Measurements from ENCODE around the gene GABPB2. TPM values are rescaled to one million over a fixed set of nuclear protein-coding genes. Genes with fewer than 3 reads are reported as not detected.

Gene GABPB2
- total RNA-seq, 1 donor from 2014 or later = 19.2 TPM

- Histone ChIP-seq H3K27me3 (no peaks in the 10 kb centered on the region), H3K4me3 (peak within 1 kb of the TSS; percentile 72 to 82), H3K27ac (peak within 1 kb of the TSS; percentile 88), H3K4me1 (peaks cover 32% of the 10 kb centered on the region), H3K36me3 (peaks cover 0 to 35% of the 10 kb centered on the region in 2 donors), H3K9me3 (no peaks in the 10 kb centered on the region)
- intact Hi-C loops (cut with DNase I) = no loop called here
- peak in 1 of 2 donors; percentile 99 for DNase-seq (ENCODE audit: extremely low spot score in 2 of 2)
- no peak for TF ChIP-seq POLR2A (IDR thresholded peaks at IDR 0.05)
- peak in 2 of 3 experiments; percentile 29 to 37 for TF ChIP-seq CTCF (IDR thresholded peaks at IDR 0.05)
- peak; percentile 93 to 100 for TF ChIP-seq POLR2AphosphoS5 (IDR thresholded peaks at IDR 0.05; ENCODE audit: insufficient read depth in 1 of 2, low read depth in 1 of 2)
Observed at GRCh38 chr1:151165738-151166504, 95.4 kb downstream of the GABPB2 start, which contains the start of the genes LYSMD1 and SCNM1. LYSMD1 (minus strand) TSS chr1:151165902; CDS start chr1:151165258, 644 bp downstream. SCNM1 (plus strand) TSS chr1:151166144; CDS start chr1:151166153, 9 bp downstream.

GRCh38 chr1:151166505-151166956 is 96.0 kb downstream of the GABPB2 start:
- TF ChIP-seq POLR2A (IDR thresholded peaks at IDR 0.05) (no peak), CTCF (IDR thresholded peaks at IDR 0.05) (no peak), POLR2AphosphoS5 (IDR thresholded peaks at IDR 0.05; ENCODE audit: insufficient read depth in 1 of 2, low read depth in 1 of 2) (no peak)
- Histone ChIP-seq H3K36me3 (peaks cover 0 to 35% of the 10 kb centered on the region in 2 donors), H3K4me1 (peaks cover 30% of the 10 kb centered on the region), H3K4me3 (peak overlapping the region; percentile 72 to 82), H3K27ac (peak overlapping the region; percentile 88), H3K9me3 (no peaks in the 10 kb centered on the region), H3K27me3 (no peaks in the 10 kb centered on the region)
- no peak for DNase-seq (ENCODE audit: extremely low spot score in 2 of 2)
- intact Hi-C loops (cut with DNase I) = no loop called here

GRCh38 chr1:151167116-151167515 is 96.6 kb downstream of the GABPB2 start:
- Histone ChIP-seq H3K4me3 (peak overlapping the region in 1 of 2 donors; percentile 72), H3K27ac (no peak overlapping the region), H3K9me3 (no peaks in the 10 kb centered on the region), H3K27me3 (no peaks in the 10 kb centered on the region), H3K36me3 (peaks cover 0 to 30% of the 10 kb centered on the region in 2 donors), H3K4me1 (peaks cover 30% of the 10 kb centered on the region)
- DNase-seq (ENCODE audit: extremely low spot score in 2 of 2) = no peak
- TF ChIP-seq POLR2A (IDR thresholded peaks at IDR 0.05) = no peak
- TF ChIP-seq POLR2AphosphoS5 (IDR thresholded peaks at IDR 0.05; ENCODE audit: insufficient read depth in 1 of 2, low read depth in 1 of 2) = no peak
- TF ChIP-seq CTCF (IDR thresholded peaks at IDR 0.05) = no peak
- intact Hi-C loops (cut with DNase I) = no loop called here

GRCh38 chr1:151171190-151171589 is 100.6 kb downstream of the GABPB2 start:
- intact Hi-C loops (cut with DNase I) = no loop called here
- Histone ChIP-seq H3K9me3 (no peaks in the 10 kb centered on the region), H3K27me3 (no peaks in the 10 kb centered on the region), H3K4me3 (no peak overlapping the region), H3K36me3 (peaks cover 0 to 42% of the 10 kb centered on the region in 2 donors), H3K4me1 (peaks cover 12% of the 10 kb centered on the region), H3K27ac (no peak overlapping the region)
- TF ChIP-seq POLR2A (IDR thresholded peaks at IDR 0.05) (no peak), CTCF (IDR thresholded peaks at IDR 0.05) (no peak), POLR2AphosphoS5 (IDR thresholded peaks at IDR 0.05; ENCODE audit: insufficient read depth in 1 of 2, low read depth in 1 of 2) (no peak)
- no peak for DNase-seq (ENCODE audit: extremely low spot score in 2 of 2)

Small RNAs within 50 kb of the gene (small RNA-seq; reads per million reads assigned to genes)
- not detected for gene RNU6-884P

Other genes with a start within 250 kb of the GABPB2 start
- 71.5 TPM for gene ARNT, start 194.2 kb upstream of the GABPB2 start, total RNA-seq
- gene CTXND2, start 183.6 kb upstream of the GABPB2 start, total RNA-seq = not detected
- gene SETDB1, start 144.4 kb upstream of the GABPB2 start, total RNA-seq = 51.1 TPM
- gene CERS2, start 95.9 kb upstream of the GABPB2 start, total RNA-seq = 86.4 TPM
- 0.49 TPM for gene ANXA9, start 88.5 kb upstream of the GABPB2 start, total RNA-seq
- 27.0 TPM for gene MINDY1, start 63.9 kb upstream of the GABPB2 start, total RNA-seq
- gene PRUNE1, start 62.3 kb upstream of the GABPB2 start, total RNA-seq = 25.5 TPM
- 105 TPM for gene BNIPL, start 34.2 kb upstream of the GABPB2 start, total RNA-seq
- gene C1orf56, start 23.0 kb upstream of the GABPB2 start, total RNA-seq = 5.2 TPM
- gene CDC42SE1, start 11.1 kb upstream of the GABPB2 start, total RNA-seq = 89.1 TPM
- 3.7 TPM for gene MLLT11, start 10.4 kb upstream of the GABPB2 start, total RNA-seq
- gene SEMA6C, start 75.9 kb downstream of the GABPB2 start, total RNA-seq = 10.1 TPM
- gene TNFAIP8L2, start 85.9 kb downstream of the GABPB2 start, total RNA-seq = 7.6 TPM
- gene LYSMD1, start 95.1 kb downstream of the GABPB2 start, total RNA-seq = 21.1 TPM
- gene SCNM1, start 95.4 kb downstream of the GABPB2 start, total RNA-seq = 22.1 TPM
- gene TMOD4, start 105.2 kb downstream of the GABPB2 start, total RNA-seq = 2.2 TPM
- 17.2 TPM for gene VPS72, start 119.4 kb downstream of the GABPB2 start, total RNA-seq
- 80.3 TPM for gene PIP5K1A, start 127.8 kb downstream of the GABPB2 start, total RNA-seq
- 118 TPM for gene PSMD4, start 184.0 kb downstream of the GABPB2 start, total RNA-seq
- gene ZNF687, start 211.5 kb downstream of the GABPB2 start, total RNA-seq = 26.8 TPM

Data from vagina (tissue), 2 donors.